Ecto neural progenitor cell (in vitro differentiated cells): ENCODE results near the gene PCDHGA5.
"Not testable (repeated sequence)": the region's sequence is repeated elsewhere in the genome, so short reads cannot be mapped to it uniquely, and the experiment has no call there.

Source experiments
- DNase-seq: peaks from one replicate; pipeline ENCODE4 v3.0.0-alpha.2; 2018; ENCODE audit warnings: low spot score

PCDHGA5 gene

GRCh38 chr5:141414548-141415274 lies 50.7 kb downstream of the PCDHGA5 start:
- not testable (repeated sequence) for DNase-seq

DNA sequence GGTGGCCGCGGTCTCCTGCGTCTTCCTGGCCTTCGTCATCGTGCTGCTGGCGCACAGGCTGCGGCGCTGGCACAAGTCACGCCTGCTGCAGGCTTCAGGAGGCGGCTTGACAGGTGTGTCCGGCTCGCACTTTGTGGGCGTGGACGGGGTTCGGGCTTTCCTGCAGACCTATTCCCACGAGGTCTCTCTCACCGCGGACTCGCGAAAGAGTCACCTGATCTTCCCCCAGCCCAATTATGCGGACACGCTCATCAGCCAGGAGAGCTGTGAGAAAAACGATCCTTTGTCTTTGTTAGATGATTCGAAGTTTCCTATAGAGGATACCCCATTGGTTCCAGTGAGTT lies 51.3 kb downstream of the PCDHGA5 start:
- not testable (repeated sequence) for DNase-seq
